Lung microvascular endothelial cell (primary cell): ENCODE data around the gene ISL2. TPM values are rescaled to one million over a fixed set of nuclear protein-coding genes. Genes with fewer than 3 reads are reported as not detected.

Source experiments
- DNase-seq, 2 donors: peaks; one replicate each; pipeline versions ENCODE4 v3.0.0 to v3.0.0-alpha.2; 2010; ENCODE audit warnings: low read depth in 2 of 2
- total RNA-seq: library from RNA; depleted of rRNA; stranded (reverse); fragments of >200 nt; gene quantifications from 2 replicates; pipeline ENCODE4 v1.2.1, GENCODE V29; 2014

ISL2 gene
- total RNA-seq, 1 donor from 2014 or later = 0.40 TPM

- DNase-seq = no peak
These were observed 4.9 kb downstream of the ISL2 start for GRCh38 chr15:76341366-76342057.

- no peak for DNase-seq
These were observed 5.4 kb downstream of the ISL2 start for GRCh38 chr15:76342058-76342381.

DNA sequence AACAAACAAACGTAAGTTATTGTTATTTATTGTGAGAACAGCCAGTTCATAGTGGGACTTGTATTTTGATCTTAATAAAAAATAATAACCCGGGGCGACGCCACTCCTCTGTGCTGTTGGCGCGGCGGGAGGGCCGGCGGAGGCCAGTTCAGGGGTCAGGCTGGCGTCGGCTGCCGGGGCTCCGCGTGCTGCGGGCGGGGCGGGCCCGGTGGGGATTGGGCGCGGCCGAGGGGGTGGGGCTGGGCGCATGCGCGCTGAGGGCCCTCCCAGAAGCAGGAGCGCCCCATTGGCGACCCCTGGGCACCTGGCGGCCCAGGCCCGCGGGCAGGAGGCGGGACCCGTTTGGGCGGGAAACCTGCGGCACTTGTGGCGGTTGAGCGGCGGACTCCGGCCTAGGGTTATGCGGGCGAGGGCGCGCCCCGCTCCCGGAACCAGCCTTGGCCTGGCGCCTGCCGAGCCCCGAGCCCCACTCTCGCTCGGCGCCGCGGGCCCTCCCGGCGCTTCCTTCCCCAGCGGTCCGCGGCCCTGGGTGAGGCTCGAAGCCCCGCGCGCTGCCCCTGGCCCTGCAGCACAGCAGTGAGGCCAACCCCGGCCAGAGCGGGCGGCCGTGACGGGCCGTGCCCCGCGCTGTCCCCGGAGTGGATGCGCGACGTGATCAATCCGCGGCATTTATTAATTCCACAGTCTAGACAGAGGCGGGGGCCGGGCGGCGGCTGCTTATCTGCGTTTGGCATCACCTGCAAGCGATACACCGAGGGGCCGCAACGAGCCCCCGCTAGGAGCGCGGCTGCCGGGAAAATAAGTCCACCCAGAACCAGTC, 6.0 kb downstream of the ISL2 start:
- DNase-seq = no peak

DNA sequence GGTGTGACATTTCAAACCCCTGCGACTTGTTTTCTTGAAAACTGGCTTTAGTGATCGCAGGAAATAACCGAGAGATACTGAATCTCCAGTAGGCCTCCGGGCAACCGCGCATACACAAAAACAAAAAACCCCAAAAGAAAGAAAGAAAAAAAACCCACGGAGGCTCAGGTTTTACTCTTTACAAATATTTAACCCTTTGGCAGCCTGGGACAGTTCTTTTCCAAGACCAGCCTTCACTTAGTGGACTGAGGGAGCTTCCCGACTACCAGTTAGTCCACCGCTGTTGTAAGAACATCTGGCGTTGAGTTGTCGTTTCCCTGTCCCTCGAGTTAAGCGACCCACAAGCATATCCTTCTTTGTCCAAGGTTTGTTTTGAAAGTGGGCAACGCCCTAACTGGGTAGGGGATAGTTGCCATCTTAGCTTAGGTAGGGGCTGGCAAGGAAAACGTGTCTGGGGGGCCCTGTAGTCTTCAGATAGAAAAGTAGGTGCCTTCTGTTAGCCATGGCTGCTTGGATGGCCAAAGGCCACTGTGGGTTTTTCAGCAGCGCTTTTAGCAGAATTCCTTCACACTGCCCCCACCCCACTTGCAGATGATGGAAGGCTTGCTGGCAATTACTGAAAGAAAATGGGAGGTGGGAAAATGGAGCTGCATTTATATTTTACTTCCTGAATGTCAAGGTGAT, 6.9 kb downstream of the ISL2 start:
- no peak for DNase-seq

DNA sequence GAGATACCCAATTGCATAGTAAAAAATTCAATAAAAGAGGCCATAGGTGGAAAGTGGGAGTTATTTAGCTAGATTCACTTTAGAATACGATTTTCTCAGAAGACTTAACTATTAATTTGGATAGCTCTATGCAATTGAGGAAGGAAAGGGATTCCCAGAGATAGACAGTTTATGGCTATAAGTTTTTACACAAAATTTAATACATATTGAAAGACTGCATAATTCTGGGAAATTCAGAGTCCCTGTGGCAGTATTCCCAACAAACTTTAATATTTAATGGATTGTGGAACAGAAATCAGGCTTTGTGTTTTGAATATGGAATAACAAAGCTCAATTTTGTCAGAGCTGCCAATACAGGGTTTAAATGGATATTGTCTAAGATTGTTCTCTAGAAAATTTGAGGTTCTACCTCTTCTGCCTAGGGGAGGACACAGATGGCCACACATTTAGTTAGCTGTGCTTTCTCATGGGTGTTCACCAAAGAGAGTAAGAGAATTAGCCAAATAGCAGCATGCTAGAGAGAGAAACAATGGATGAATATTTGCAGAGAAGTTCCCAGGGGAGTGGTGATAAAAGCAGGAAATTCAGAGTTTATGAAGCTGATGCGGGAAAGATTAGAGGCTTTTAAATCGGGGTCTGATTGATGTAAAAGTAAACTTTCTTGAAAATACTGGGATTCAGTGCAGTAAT, 8.5 kb downstream of the ISL2 start:
- no peak for DNase-seq

DNA sequence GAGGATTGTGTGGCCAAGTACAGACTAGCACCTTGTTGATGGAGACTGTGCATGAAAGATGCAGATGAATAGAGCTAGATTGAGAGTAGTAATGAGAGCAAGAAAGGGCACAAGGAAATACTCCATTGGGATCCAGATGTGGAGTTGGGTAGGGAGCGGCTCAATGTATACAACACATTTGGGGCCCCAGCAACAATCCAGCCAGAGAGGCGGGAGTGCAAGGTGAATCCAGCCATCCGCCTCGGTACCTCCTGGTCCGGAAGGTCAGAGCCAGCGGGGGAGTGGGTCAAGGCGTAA, 9.0 kb downstream of the ISL2 start:
- DNase-seq = no peak

- DNase-seq = peak in 1 of 2 donors; percentile 14
These were observed 9.5 kb downstream of the ISL2 start for GRCh38 chr15:76345880-76346668.

DNA sequence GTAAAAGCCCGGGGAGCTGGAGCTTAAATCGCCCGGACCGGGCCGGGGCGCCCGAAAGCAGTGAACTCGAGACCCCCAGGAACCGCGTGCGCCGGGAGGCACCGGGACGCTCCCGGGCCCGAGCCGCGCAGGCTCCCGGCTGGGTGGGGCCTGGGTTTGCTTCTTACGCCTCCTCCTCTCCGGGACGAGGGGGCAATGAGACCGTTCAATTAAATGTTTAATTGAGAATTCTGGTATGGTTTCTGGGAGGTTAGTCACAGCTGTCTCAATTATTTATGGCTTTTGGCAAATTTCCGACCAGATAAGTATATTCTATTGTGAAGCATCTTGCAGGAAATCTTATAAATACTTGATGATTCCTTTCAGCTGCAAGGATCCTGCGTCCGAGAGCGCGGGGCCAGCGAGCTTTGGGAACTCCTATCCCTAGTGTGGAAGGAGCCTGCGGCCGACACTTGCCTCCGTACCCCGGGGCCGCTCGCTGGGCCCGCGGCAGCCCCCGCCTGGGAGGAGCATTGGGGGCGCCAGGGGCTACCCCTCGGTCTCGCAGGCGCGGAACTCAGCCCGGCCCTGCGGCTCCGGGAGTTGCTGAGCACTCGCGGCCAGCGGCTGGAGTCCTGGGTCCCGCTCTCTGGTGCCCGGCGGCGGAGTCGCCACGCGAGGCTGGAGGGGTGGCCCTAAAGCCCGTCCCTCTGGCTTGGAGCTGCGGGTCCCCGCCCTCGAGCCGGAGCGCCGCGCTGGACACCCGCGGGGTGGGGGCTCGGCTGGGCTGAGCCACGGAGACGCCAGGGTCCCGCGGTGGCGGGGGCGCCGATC, 10.3 kb downstream of the ISL2 start:
- peak in 1 of 2 donors; percentile 63 for DNase-seq

- no peak for DNase-seq
These were observed 11.0 kb downstream of the ISL2 start for GRCh38 chr15:76347482-76348055.

- DNase-seq = no peak
These were observed 12.9 kb downstream of the ISL2 start for GRCh38 chr15:76349301-76350070.

DNA sequence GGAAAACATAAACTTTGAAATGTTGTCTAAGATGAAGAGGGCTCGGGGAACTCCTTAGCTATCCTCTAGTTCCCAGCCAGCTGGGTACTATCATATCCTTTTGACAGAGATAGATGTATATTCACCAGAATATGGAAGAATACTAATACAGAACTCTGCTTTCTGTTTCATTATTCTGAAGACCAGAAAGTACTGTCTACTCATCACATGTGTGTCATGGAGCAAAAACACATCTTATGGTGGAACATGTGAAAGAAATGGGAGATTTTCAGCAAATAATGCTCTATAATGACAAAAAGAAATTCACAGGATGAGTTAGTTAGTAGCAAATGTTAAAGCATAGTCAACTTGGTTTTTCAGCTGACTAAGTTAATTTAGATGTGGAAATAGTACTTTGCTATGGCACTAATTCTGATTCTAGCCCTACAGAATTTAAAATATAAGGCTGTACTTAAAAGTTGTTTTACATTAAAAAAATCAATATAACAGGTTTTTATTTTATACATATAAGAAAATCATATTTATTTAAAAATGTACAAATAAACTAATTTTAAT, 16.5 kb downstream of the ISL2 start:
- no peak for DNase-seq

DNA sequence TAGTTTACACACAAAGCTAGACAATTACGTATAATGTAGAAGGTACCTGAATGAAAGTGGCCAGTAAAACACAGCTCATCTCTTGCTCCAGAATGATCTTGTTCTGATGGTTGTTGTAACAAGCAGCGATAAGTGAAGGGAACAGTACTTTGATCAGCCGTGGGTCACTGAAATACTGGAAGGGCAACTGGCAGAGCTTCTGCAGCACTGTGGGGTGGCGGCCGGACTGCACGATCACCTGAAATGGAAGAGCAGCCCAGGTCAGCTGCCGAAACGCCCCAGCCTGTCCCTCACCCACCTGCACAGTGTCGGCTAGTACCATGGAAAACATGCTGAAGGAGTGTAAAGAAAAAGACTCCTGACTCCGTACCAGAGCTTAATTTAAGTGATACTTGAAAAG, 17.3 kb downstream of the ISL2 start:
- no peak for DNase-seq

- DNase-seq = no peak
These were observed 18.4 kb downstream of the ISL2 start for GRCh38 chr15:76354823-76355440.

- DNase-seq = no peak
These were observed 21.9 kb downstream of the ISL2 start for GRCh38 chr15:76358453-76358852.

DNA sequence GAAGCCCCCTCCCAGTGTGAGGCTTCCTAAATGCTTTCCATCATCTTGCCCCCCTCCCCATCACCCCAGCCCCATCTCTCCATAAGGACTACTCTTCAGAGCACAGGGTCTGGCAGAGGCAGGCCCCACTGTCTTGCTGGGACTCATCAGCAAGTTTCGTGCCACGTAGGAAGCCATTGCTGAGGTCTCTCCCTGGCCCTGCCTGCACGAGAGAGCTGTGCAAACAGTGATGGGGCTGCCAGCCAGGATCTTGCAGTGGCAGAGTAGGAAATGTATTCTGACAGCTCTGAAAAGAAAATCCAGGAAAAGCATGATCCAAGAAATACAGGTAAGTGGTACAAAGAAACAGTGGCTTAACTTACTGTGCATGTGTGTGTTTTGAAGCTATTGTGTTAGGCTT, 22.6 kb downstream of the ISL2 start:
- DNase-seq = no peak

- peak in 1 of 2 donors; percentile 38 for DNase-seq
These were observed 23.8 kb downstream of the ISL2 start for GRCh38 chr15:76360416-76360815.

- no peak for DNase-seq
These were observed 26.7 kb downstream of the ISL2 start for GRCh38 chr15:76363251-76363650.

GRCh38 chr15:76366714-76367113, 30.1 kb downstream of the ISL2 start:
- no peak for DNase-seq
